HG03432 (cell line): ENCODE measurements around the gene COPZ1.
"Not testable (repeated sequence)": the region's sequence is repeated elsewhere in the genome, so short reads cannot be mapped to it uniquely, and the experiment has no call there.

ENCODE experiments used
- ATAC-seq: cut with Tn5 transposase; IDR thresholded peaks from one replicate; pipeline ENCODE4 v1.9.1; 2021; ENCODE audit warnings: mild to moderate bottlenecking, moderate library complexity; ENCODE audit not compliant: unreplicated experiment

Gene COPZ1

GRCh38 chr12:54294152-54294952 lies 30.6 kb upstream of the COPZ1 start:
- no peak for ATAC-seq

GRCh38 chr12:54294953-54295566 lies 29.9 kb upstream of the COPZ1 start:
- no peak for ATAC-seq

- no peak for ATAC-seq
Observed at GRCh38 chr12:54296393-54297099, 28.4 kb upstream of the COPZ1 start.

- ATAC-seq: no peak
Observed at GRCh38 chr12:54298904-54299303, 26.0 kb upstream of the COPZ1 start.

- ATAC-seq: no peak
Observed at GRCh38 chr12:54299515-54300224, 25.3 kb upstream of the COPZ1 start.

- ATAC-seq: no peak
Observed at GRCh38 chr12:54300225-54300731, 24.7 kb upstream of the COPZ1 start.

GRCh38 chr12:54300732-54301427 lies 24.1 kb upstream of the COPZ1 start, which contains the start of gene NFE2:
Gene NFE2, minus strand, starts transcription at chr12:54301015. Its CDS starts 5,767 bp downstream, at chr12:54295248.
- ATAC-seq: no peak

GRCh38 chr12:54301428-54302048 lies 23.4 kb upstream of the COPZ1 start:
- ATAC-seq: no peak

- no peak for ATAC-seq
Observed at GRCh38 chr12:54303640-54304039, 21.3 kb upstream of the COPZ1 start.

GRCh38 chr12:54304187-54304810 lies 20.6 kb upstream of the COPZ1 start:
- ATAC-seq: peak; percentile 52

GRCh38 chr12:54306925-54307741 lies 17.8 kb upstream of the COPZ1 start:
- ATAC-seq: no peak

- ATAC-seq: no peak
Observed at GRCh38 chr12:54311051-54311450, 13.9 kb upstream of the COPZ1 start.

GRCh38 chr12:54312309-54312708 lies 12.6 kb upstream of the COPZ1 start:
- ATAC-seq: not testable (repeated sequence)

GRCh38 chr12:54321363-54321762 lies 3.6 kb upstream of the COPZ1 start:
- no peak for ATAC-seq

GRCh38 chr12:54325442-54326109 lies 645 bp downstream of the COPZ1 start:
- ATAC-seq: not testable (repeated sequence)

GRCh38 chr12:54328595-54329337 lies 3.8 kb downstream of the COPZ1 start:
- no peak for ATAC-seq

GRCh38 chr12:54329759-54330158 lies 4.8 kb downstream of the COPZ1 start:
- no peak for ATAC-seq
